Measurements from ENCODE around the gene JMJD7.

Gene JMJD7

DNA sequence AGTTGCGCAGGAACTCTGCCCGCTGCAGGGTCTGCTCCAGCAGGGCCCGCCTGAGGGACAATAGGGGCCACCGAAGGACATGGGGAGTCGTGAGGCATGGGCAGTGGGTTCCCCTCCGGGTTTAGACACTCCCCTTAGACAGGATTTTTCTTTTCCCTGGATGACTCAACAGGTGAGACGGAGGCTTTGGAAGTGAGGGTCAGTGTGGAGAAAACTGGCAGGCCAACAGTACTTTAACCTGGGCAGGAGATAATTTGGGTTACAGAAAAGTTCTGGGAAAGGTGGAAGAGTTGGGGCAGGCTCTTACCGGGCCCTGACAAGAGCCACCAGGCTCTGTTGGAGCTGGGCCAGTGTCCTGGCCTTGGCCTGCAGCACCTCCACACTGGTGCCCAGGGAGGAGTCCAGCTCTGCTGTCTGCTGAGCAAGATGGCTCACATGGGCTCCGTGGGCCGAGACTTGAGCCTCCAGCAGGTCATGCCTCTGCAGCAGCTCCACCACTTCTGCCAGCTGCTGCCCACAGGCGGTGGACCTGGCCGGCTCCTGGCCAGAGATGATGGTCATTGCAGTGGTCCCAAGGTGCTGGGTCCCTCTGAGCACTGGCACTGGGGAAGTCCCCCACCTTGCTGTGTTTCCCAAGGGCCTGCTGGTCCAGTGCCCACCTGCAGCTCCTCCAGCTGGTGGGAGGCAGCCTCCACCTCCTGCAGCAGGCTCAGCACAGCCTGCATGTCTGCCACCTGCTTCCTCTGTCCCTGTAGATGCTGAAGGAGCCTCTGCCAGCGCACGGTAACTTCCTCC lies 55.0 kb downstream of the JMJD7 start:
- no peak for DNase-seq (ENCODE audit: low spot score)

DNA sequence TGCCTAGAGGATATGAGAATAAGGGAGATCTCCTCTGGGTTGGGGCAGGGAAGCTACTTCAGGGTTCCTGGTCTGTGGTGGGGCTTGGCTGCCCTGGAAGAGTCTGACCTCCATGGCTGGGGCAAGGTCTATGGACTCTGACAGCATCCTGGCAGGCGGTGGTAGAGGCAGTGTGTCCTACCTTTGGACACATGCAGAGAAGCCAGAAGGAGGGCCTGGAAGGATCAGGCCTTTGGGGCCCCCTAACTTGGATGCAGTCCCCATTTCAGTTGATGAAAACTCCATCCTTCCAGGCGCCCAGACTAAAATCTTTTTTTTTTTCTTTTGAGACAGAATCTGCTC lies 55.6 kb downstream of the JMJD7 start:
- no peak for DNase-seq (ENCODE audit: low spot score)

DNA sequence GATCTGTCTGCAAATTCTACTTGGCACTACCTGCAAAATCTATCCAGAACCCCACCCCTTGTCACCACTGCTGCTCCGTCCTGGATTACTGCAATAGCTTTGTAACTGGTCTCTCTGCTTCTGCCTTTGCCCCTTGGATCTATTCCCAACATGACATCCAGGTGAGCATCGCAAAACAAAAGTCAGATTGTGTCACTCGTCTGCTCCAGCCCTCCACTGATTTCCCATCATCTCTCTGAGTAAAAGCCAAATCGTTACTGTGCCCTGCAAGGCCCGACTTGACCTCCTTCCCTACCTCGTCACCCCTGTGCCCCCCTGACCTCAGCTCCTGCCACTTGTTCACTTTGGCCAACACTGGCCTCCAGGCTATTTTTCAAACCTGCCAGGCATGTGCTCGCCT lies 56.6 kb downstream of the JMJD7 start:
- no peak for DNase-seq (ENCODE audit: low spot score)

DNA sequence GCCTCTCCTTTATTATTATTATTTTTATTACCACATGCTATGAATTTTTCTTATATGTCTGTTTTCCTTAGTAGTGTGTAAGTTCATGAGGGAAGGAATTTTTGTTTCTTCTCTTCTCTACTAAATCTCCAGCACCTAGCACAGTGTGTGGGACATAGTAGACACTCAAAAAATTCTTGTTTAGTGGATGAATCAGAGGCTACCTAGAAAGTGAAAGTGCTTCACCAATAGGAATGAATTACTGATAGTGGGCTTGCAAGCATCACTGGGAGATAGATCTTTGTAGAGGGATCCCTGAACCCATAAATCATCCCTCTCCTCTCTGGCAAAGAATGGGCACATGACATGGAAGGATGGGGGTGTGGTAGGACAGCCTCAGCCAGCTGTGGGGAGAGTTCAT lies 57.4 kb downstream of the JMJD7 start:
- DNase-seq (ENCODE audit: low spot score) = no peak

DNA sequence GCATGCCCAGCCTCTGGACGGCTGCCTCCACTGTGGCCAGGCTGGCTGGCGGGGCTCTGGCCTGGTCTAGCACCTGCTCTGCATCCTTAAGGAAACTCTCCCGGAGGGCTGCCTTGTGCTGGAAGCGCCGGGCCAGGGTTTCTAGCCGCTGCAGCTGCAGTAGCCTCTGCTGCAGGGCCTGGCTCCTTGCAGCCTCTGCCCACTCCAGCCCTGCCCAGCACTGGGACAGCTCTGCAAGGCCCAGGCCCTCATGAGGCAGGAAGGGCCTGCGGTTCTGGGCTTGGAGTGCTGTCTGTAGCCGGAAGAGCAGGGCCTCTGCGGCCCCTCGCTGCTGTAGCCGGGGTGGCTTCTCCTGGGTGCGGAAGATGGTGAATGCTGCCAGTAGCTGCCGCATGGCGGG lies 57.9 kb downstream of the JMJD7 start:
- DNase-seq (ENCODE audit: low spot score) = no peak

DNA sequence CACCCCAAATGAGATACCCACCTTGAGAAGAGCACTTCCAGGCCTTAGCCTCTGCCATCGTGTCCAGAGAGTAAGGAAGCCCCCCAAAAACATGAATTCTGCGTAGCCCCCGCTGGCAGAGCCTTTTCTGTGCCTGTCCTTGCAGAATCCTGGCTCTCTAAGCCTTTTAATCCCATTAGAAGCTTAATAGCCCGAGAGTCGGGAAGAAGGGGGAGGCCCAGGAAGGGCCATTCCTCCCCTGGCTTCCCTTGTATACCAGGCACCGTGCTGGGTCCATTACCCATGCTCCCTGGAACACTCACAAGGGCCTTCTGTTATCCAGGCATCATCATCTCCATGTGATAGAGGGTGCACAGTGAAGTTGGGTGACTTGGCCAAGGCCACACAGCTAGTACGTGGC lies 58.8 kb downstream of the JMJD7 start:
- no peak for DNase-seq (ENCODE audit: low spot score)

DNA sequence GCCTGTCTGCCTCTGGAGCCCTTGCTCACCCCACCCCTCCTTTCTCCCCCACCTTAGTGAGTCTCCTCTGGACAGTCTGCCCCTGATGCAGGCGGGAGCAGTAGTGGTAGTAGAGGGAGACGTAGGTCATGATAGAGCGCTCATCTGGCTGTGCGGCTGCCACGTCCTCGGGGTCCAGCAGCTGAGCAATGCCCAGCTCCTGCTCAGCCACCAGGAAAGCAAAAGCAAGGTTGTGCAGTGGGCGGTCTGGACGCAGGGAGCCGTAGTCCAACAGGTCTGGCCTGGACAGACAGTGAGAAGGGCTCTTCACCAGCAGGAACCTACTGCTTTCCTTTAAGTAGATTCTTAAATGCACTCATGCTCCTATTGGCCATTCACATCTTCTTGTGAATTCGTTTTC lies 59.3 kb downstream of the JMJD7 start:
- no peak for DNase-seq (ENCODE audit: low spot score)

All from putamen (tissue), 1 donor.